HepG2 (cell line): Measurements from ENCODE around the gene GPR33. TPM values are rescaled to one million over a fixed set of nuclear protein-coding genes. Genes with fewer than 3 reads are reported as not detected.
A peak's percentile ranks its signal among the peaks of the same experiment; 100 is the strongest.

ENCODE experiments used
- ARID3A ChIP-seq: IDR thresholded peaks from 2 replicates; pipeline ENCODE4 v1.6.1; 2012; ENCODE audit warnings: low read depth, low read length, improper control_type of control experiment
- ATF1 ChIP-seq: IDR thresholded peaks from 2 replicates; pipeline ENCODE4 v1.6.1; 2016; ENCODE audit warnings: mild to moderate bottlenecking, control low read depth
- CEBPZ ChIP-seq: IDR thresholded peaks from 2 replicates; pipeline ENCODE4 v1.6.1; 2012; ENCODE audit warnings: low read length, improper control_type of control experiment
- DNMT3B ChIP-seq: conservative IDR thresholded peaks from 2 replicates; pipeline ENCODE4 v1.6.1; 2016; ENCODE audit warnings: missing biosample characterization, control low read depth
- E2F1 ChIP-seq: sonication (generic); formaldehyde crosslinking; IDR thresholded peaks from 2 replicates; pipeline ENCODE4 v1.5.0; 2020; ENCODE audit warnings: missing genetic modification reagents
- ERF ChIP-seq: IDR thresholded peaks from 2 replicates; pipeline ENCODE4 v1.6.1; 2018; ENCODE audit warnings: missing biosample characterization, missing genetic modification reagents
- EZH2 ChIP-seq: conservative IDR thresholded peaks from 2 replicates; pipeline ENCODE4 v1.6.1; 2012; ENCODE audit warnings: mild to moderate bottlenecking, low read depth, low read length, moderate library complexity
- FLYWCH1 ChIP-seq: sonication (generic); formaldehyde crosslinking; IDR thresholded peaks from 2 replicates; pipeline ENCODE4 v1.8.1; 2023; ENCODE audit warnings: mild to moderate bottlenecking, missing genetic modification reagents
- FOSL1 ChIP-seq: sonication (generic); formaldehyde crosslinking; IDR thresholded peaks from 2 replicates; pipeline ENCODE4 v1.9.0; 2021; ENCODE audit warnings: missing genetic modification reagents, borderline replicate concordance
- FOXA3 ChIP-seq: IDR thresholded peaks from 2 replicates; pipeline ENCODE4 v1.6.1; 2016; ENCODE audit warnings: missing genetic modification reagents, missing compliant biosample characterization
- GATA4 ChIP-seq: sonication (generic); IDR thresholded peaks from 2 replicates; pipeline ENCODE4 v1.6.1; 2016; ENCODE audit warnings: antibody characterized with exemption, low read depth, borderline replicate concordance
- GLI4 ChIP-seq: sonication (generic); formaldehyde crosslinking; IDR thresholded peaks from 2 replicates; pipeline ENCODE4 v1.5.1; 2020; ENCODE audit warnings: missing genetic modification reagents, mild to moderate bottlenecking, moderate library complexity, borderline replicate concordance
- HES4 ChIP-seq: sonication (generic); formaldehyde crosslinking; IDR thresholded peaks from 2 replicates; pipeline ENCODE4 v1.9.0; 2021; ENCODE audit warnings: mild to moderate bottlenecking, missing genetic modification reagents, borderline replicate concordance
- KDM1A ChIP-seq: IDR thresholded peaks from 2 replicates; pipeline ENCODE4 v1.6.1; 2016; ENCODE audit warnings: missing compliant biosample characterization
- KLF15 ChIP-seq: sonication (generic); formaldehyde crosslinking; IDR thresholded peaks from 2 replicates; pipeline ENCODE4 v1.8.1; 2023; ENCODE audit warnings: borderline replicate concordance, mild to moderate bottlenecking, inconsistent platforms, missing genetic modification reagents, mixed read lengths
- MED1 ChIP-seq: sonication (generic); formaldehyde crosslinking; IDR thresholded peaks from 2 replicates; pipeline ENCODE4 v1.4.0; 2020; ENCODE audit warnings: missing genetic modification reagents
- RFXAP ChIP-seq: sonication (generic); formaldehyde crosslinking; IDR thresholded peaks from 2 replicates; pipeline ENCODE4 v1.4.0; 2020; ENCODE audit warnings: missing genetic modification reagents, borderline replicate concordance
- SMAD9 ChIP-seq: sonication (generic); formaldehyde crosslinking; IDR thresholded peaks from 2 replicates; pipeline ENCODE4 v1.5.1; 2020; ENCODE audit warnings: mild to moderate bottlenecking, missing genetic modification reagents
- SNRNP70 ChIP-seq: fragments of 200-400 bp; formaldehyde crosslinking; IDR thresholded peaks from 2 replicates; pipeline ENCODE4 v1.6.1; 2017; ENCODE audit warnings: mild to moderate bottlenecking, low read depth, low read length, moderate library complexity
- TCF12 ChIP-seq, 2 experiments: fragments of 450-650 bp in 1 of 2; sonication (generic) in 1 of 2; formaldehyde crosslinking in 1 of 2; IDR thresholded peaks; 2 replicates each; pipeline versions ENCODE4 v1.6.1 to v1.8.0; 2017 to 2022; ENCODE audit warnings: antibody characterized with exemption in 1 of 2, mild to moderate bottlenecking in 1 of 2, missing genetic modification reagents in 1 of 2, moderate library complexity in 1 of 2
- TCF7 ChIP-seq: sonication (generic); IDR thresholded peaks from 2 replicates; pipeline ENCODE4 v1.6.1; 2016; ENCODE audit warnings: antibody characterized with exemption, low read depth
- ZNF101 ChIP-seq: sonication (generic); formaldehyde crosslinking; IDR thresholded peaks from 2 replicates; pipeline ENCODE4 v1.4.0; 2020; ENCODE audit warnings: mild to moderate bottlenecking, low read depth, missing genetic modification reagents, borderline replicate concordance
- ZNF260 ChIP-seq: sonication (generic); formaldehyde crosslinking; IDR thresholded peaks from 2 replicates; pipeline ENCODE4 v1.4.0; 2020; ENCODE audit warnings: missing genetic modification reagents, low read depth, mild to moderate bottlenecking, borderline replicate concordance
- ZNF576 ChIP-seq: sonication (generic); formaldehyde crosslinking; IDR thresholded peaks from 2 replicates; pipeline ENCODE4 v1.4.0; 2020; ENCODE audit warnings: mild to moderate bottlenecking, missing genetic modification reagents
- ZNF605 ChIP-seq: sonication (generic); formaldehyde crosslinking; IDR thresholded peaks from 2 replicates; pipeline ENCODE4 v1.8.0; 2022; ENCODE audit warnings: mild to moderate bottlenecking, missing genetic modification reagents
- ZNF670 ChIP-seq: sonication (generic); formaldehyde crosslinking; IDR thresholded peaks from 2 replicates; pipeline ENCODE4 v1.8.0; 2022; ENCODE audit warnings: mild to moderate bottlenecking, missing genetic modification reagents, borderline replicate concordance
- polyA plus RNA-seq, 8 experiments: library from polyadenylated mRNA; depleted of rRNA in 3 of 8; stranded (reverse) in 7 of 8; unstranded in 1 of 8; fragments of >200 nt; fragmentation: Illumina TruSeq in 4 of 8; extraction: Trizol in 4 of 8; gene quantifications; 2 replicates each; pipeline versions ENCODE4 v1.2.1 to v1.2.3, GENCODE V29; 2011 to 2016; ENCODE audit warnings: low read depth in 4 of 8, missing spikeins in 1 of 8, mixed read lengths in 1 of 8; ENCODE audit not compliant: insufficient read depth in 1 of 8
- total RNA-seq, 5 experiments: library from RNA; depleted of rRNA; stranded (reverse); fragments of >200 nt; fragmentation: Illumina TruSeq; extraction: Trizol; gene quantifications; 2 replicates each; pipeline ENCODE4 v1.2.3, GENCODE V29; 2016; ENCODE audit warnings: low read depth in 1 of 5

The GPR33 gene
- total and polyA plus RNA-seq, 2 of the 13 experiments (the other 11 are each of a cell fraction or from before 2014, with no cell fraction given), result not detected

GRCh38 chr14:31529053-31529452 is 41.2 kb upstream of the GPR33 start (continued):
- no peak for TF ChIP-seq ZNF576 (CRISPR knock-in tag)
- TF ChIP-seq CEBPZ, result no peak
- TF ChIP-seq GATA4, result no peak
- TF ChIP-seq ZNF605 (CRISPR knock-in tag), result no peak
- no peak for TF ChIP-seq FLYWCH1 (CRISPR knock-in tag)
- no peak for TF ChIP-seq EZH2
- TF ChIP-seq DNMT3B (CRISPR knock-in tag), result no peak
- peak; percentile 37; the same call in 1 of the 2 replicates for TF ChIP-seq ARID3A
- 0 out of 2 replicates have a peak, but pooled peaks have one; percentile 37 for TF ChIP-seq ERF (CRISPR knock-in tag)
- TF ChIP-seq TCF12 (IDR thresholded peaks at IDR 0.05), result no peak
- no peak for TF ChIP-seq TCF12 (CRISPR knock-in tag; IDR thresholded peaks at IDR 0.05)
- no peak for TF ChIP-seq HES4 (CRISPR knock-in tag)
- TF ChIP-seq RFXAP (CRISPR knock-in tag), result no peak
- no peak for TF ChIP-seq FOSL1 (CRISPR knock-in tag)
- TF ChIP-seq E2F1, result no peak
- TF ChIP-seq KDM1A (CRISPR knock-in tag), result peak; percentile 69; the same call in 1 of the 2 replicates
- TF ChIP-seq KLF15 (CRISPR knock-in tag), result no peak
- peak; percentile 99 for TF ChIP-seq FOXA3 (CRISPR knock-in tag)
- TF ChIP-seq TCF7, result no peak
- no peak for TF ChIP-seq ZNF260 (CRISPR knock-in tag)
- TF ChIP-seq MED1 (CRISPR knock-in tag), result no peak
- no peak for TF ChIP-seq GLI4 (CRISPR knock-in tag)
- TF ChIP-seq SMAD9 (CRISPR knock-in tag), result no peak
- no peak for TF ChIP-seq ZNF101 (CRISPR knock-in tag)
- TF ChIP-seq ATF1, result no peak
- no peak for TF ChIP-seq SNRNP70
- TF ChIP-seq ZNF670 (CRISPR knock-in tag), result no peak
